ENCODE results near the gene AP2A2.

AP2A2 gene

DNA sequence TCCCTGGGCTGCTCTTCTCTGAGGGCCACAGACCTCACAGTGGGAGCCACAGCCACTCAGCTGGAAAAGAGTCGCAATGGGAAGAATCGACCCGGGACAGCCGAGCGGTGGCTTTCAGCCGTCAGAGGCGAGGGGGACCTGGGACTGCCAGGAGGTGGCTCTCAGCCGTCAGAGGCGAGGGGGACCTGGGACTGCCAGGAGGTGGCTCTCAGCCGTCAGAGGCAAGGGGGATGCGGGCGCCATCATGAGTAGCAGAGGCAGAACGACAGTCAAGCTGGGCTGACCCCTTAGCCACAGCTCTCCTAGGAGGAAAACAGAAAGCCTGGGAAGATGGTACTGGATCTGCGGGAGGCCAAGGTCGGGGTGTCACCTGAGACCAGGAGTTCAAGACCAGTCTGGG, 134.1 kb downstream of the AP2A2 start:
- no peak for DNase-seq (ENCODE audit: low spot score)

DNA sequence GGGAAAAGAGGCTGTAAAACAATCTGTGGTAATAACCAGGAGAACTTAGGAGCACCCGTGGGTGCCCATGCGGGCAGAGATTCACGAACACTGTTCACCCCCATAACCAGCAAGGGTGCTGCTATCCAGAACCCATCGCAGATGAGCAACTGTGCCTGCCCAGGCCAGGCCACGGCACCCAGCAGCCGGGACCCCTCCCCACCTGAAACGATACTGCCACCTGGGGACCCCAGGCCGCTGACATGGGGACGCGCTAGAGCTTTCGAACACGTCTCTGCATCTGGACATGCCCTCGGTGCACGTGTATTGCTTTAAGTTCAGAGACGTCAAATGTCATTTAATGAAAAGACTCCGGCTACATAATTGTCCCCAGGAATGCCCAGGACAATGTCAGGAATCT, 134.7 kb downstream of the AP2A2 start:
- no peak for DNase-seq (ENCODE audit: low spot score)

DNA sequence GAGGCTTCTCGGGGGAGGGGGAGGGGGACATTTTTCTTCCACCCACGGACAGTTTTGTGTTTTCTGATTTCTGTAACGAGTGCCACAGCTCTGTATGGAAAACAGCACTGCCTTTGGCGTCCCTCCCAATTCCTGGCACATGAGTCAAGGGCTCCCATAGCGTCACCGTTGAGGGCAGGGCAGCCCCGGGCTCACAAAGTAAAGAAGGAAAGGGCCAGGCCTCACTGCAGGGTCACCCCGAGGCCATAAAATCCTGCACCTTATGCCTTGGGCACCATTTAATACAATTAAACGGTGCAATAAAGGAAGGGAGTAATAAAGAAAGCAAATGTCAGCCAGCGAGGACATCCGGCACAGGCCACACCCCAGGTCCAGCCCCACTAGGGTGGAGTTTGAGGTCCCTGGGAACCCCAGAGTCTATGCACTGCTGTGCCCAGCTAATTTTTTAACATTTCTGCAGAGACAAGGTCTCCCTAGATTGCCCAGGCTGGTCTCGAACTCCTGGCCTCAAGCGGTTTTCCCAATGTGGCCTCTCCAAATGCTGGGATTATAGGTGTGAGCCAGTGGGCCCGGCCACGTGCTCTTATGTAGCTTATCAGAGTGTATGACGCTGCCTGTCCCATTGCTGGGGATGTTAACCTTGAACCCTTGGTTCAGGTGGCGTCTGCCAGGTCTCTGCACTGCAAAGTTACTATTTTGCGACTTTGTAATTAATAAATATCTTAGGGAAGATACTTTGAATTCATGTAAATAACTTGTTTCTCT, 135.4 kb downstream of the AP2A2 start:
- no peak for DNase-seq (ENCODE audit: low spot score)
